NCI-H748 (cell line): ENCODE measurements around the gene LMO1.
A peak's percentile ranks its signal among the peaks of the same experiment; 100 is the strongest.

ENCODE experiments used
- DNase-seq: peaks from one replicate; lab custom pipeline; 2025; ENCODE audit not compliant: unreplicated experiment; lab: John Stamatoyannopoulos, UW

The LMO1 gene

DNA sequence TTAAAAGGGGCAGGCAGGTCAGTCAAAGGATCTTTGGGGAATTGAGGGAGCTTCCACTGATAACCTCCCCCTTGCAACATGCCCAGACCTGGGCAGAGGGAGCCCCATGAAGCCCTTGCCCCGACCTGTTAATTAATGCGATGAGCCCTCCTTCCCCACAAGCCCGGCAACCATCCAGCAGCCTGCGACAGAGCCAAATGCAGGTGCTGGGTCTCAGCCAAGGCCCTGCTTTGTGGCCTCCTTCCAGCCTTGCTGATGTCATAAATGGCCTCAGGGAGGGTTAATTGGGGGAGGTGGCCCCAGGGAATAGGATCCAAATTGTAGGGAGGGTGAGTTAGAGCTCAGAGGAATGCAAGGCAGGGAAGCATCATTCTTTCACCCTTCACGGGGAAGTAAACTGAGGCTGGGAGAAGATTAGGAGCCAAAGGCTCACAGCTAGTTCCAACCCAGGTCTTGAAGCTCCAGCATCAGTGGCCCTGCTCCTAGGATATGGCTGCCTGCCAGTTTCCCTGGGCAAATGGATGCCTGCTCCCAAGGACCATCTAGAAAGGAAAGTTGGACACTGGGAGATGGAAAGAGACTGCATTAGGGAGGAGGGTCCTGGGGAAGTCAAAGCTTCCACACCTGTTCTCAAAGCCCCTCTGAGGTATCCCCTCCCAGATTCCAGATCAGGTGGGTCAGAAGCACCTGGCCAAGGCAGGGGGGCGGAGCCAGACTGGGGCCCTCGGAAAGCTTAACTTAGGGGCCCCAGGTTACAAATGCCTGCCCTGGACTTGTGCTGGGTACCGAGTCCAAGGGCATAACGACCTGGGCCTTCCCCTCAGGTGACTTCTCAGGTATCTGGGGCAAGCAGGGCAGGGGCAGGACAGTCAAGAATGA, 34.1 kb downstream of the LMO1 start:
- DNase-seq: peak; percentile 14

DNA sequence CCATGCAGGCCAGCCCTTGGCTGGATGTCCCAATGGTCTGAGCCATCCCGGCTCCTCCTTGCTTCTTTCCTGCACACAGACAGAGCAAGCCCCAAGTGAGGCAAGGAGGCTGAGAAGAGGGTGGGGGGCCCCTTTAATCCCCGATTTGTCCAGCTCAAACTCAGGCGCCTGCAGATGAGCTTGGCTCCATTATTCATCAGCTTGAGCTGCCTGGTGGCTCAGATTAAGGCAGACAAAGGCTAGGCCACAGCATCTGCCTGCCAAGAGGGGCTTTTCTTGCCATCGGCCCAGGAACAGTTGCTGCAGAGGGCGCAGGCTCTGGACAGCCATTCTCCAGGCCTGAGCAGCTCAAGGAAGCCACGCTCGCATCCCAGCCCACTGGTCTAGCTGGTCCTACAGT, 35.4 kb downstream of the LMO1 start:
- no peak for DNase-seq

DNA sequence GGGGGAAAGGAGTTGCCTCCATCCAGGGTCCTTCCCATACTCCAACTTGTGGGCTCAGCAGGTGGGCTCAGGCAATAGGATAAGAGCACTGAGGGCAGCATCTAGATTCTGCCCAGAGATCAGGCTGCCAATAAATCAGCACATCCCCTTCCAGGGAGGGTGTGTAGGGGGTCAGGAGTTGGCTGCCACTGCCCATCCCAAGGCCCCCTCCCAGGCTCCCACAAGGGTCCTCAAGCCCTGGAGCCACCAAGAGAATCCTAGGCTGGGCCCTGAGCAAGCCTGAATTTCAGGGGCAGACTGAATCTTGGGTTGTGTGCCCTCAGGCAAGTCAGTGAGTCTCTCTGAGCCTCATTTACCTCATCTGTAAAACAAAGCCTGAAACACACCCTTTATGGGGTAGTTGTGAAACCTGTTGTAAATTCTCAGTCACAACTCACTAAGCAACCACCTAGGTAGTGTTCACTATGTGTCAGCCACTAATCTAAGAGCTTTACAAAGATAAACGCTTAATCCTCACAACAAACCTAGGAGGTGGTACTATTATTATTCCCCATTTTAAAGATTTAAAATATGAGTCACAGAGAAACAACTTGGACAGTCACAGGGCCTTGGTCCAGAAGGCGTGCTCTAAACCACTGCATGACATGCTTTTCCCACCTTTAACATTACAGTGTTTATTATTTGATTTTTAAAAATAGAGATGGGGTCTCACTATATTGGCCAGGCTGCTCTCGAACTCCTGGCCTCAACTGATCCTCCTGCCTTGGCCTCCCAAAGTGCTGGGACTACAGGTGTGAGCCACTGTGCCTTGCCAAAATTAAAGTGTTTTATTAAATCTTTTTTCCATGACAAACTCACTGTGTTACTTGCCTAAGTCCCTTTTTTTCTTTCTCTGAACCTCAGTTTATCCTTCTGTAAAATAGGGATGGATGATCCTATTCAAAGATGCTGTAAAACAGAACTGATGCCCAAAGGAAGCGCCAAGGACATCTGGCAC, 36.2 kb downstream of the LMO1 start:
- no peak for DNase-seq

DNA sequence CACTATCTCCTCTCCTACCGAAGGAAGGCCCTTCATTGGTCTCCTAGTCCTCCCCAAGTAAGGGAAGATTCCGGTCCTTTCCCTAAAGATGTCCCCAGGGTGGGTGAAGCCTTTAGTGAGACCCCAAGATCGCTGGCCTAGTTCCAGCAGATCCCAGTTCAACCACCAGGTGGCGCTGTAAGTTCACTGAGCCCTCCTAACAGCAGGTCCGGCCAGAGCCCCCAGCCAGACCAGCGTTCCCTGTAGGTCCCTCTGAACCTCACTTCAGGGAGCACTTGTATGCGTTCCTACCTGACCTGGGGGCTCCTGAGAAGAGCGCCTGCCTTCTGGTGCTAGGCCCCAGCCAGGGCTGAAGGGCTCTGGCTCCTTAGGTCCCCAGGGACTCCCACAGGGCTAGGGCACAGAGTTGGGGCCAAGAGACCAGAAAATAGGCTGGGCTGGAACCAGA, 38.1 kb downstream of the LMO1 start:
- peak; percentile 74 for DNase-seq

DNA sequence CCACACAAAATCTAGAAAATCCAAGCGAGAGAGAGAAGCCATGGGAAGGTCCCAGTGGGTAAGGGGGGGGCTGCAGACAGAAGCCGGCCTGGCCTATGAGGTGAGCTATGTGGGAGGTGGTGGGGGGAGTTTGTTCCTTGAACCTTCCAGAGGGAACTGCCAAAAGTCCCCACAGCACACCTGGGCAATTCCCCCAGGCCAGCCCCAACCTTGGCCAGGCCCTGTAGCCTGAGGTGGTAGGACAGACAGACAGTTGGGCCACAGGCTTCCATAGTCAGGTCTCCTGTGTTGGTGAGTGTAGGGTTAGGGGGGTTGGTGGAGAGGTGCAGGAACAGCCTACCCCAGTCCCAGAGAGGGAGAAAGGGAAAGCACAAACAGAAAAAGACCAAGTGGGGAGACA, 39.0 kb downstream of the LMO1 start:
- no peak for DNase-seq

DNA sequence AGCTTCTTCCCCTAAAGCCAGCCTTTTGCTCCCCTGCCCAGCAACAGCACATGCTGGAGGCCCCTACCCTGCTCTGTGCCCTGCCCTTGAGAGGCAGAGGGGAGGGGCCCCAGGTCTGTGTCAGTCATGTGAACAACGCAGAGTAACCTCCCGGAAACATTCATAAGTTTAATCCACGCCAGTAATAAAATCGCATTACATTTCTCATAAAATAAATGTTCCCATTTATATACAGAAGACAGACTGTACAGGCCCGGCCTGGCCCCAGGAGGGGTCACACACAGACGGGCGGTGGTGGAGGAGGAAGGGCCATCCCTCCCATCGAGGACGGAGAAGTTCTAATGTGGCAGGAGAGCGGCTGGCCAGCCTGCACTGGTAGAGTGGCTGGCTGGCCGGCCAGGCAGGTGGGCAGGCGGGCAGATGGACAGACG, 39.5 kb downstream of the LMO1 start:
- DNase-seq: no peak

DNA sequence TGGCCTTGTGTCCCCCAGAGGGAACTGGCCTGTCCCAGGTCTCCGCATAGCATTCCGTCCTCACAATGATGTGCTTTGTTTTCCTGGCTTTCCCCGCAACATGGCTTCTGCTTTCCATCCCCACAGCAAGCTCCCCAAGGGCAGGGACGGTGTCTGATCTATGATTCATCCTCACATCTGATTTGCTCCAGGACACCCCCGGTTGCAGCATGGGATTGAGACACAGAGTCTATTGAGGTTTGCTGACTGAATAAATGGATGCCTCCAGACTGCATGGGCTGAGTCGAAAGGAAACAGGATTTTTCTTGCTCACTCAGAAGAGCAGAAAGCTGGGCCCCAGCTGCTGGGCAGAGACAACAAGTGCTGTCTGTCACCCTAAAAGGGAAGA, 40.2 kb downstream of the LMO1 start:
- no peak for DNase-seq

DNA sequence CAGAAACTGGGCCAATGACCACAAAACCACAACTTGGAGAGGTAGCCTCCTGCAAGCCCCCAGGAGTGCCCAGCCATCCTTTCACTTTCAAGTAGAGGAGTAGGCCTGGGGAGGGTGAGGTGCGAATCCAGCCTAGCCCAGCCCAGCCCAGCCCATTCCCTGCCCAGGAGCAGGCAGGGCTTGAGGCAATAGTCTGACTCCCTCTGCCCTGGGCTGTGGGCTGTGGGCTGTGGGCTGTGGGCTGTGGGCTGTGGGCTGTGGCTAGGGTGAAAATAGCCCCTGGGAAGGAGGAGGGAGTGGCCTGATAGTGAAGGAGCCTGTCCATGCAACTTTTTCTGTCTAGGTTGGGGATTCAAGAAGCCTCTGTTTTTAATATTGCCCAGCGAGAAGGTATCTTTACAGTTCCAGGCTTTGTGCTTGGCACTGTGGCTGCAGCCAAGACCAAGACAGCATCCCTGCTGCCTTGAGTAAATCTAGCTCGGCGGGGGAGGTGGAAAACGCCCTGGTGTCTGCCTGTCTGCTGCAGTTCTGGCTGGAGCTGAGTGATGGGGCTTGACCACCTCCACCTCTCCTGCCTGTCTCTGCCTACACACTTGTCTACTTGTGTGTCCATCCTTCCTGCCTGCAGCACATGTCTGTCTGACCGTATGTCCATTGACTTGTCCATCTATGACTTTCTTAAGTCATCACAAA, 40.7 kb downstream of the LMO1 start:
- DNase-seq: no peak

DNA sequence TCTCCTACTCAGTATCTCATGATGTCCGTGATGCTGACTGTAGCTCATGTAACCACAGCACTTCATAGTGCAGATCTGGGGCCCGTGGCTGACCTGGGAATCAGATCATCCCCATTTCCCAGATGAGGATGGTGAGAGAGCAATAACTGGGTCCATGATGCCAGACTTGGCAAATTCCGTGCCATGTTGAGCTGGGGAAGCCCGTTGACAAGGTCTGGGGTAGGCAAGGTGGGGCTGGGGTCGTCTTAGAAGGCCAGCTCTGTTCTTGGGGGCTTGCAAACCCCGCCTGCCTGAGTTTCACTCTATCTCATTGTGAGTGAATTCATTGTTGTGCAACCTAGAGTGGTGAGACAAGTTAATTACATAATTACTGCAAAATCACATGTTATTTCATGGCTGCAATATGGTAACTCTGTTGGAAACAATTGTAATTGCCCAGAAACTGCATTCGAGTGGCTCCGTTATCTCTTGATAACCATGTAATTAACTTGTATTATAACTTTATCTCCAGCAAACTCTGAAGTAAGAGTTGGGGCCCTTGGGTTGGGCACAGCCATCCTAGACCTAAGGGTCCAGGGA, 41.7 kb downstream of the LMO1 start:
- DNase-seq: peak; percentile 36

DNA sequence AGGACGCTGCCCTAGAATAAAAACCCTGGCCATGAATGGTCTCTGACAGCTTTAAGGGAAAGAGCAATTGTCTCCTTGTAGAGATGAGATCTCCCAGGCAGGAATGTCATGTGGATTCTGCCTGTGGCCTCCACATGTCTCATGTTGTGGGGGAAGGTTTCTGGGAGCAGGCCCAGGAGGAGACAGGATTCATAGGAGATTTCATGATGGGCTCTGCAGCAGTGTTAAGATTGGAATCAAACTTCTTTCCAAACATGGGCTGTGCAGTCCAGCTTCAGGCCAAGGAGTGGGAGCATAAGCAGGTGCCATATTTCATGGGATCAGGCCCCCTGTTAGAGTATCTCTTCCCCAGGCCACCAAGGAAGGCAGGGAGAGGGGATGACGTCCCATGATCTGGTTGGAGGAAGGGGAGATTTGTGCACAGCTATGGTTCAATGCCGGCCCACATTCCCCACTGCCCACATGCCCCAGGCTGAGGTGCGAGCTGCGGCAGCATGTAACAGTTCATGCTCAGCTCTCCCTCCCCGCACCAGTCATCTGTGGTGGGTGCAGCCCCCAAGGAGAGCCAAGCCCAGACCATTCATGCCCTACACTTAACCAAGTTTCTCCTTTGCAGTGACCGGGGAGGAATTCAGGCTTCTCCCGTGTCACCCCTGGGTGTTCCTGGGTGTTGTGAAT, 42.5 kb downstream of the LMO1 start:
- no peak for DNase-seq

DNA sequence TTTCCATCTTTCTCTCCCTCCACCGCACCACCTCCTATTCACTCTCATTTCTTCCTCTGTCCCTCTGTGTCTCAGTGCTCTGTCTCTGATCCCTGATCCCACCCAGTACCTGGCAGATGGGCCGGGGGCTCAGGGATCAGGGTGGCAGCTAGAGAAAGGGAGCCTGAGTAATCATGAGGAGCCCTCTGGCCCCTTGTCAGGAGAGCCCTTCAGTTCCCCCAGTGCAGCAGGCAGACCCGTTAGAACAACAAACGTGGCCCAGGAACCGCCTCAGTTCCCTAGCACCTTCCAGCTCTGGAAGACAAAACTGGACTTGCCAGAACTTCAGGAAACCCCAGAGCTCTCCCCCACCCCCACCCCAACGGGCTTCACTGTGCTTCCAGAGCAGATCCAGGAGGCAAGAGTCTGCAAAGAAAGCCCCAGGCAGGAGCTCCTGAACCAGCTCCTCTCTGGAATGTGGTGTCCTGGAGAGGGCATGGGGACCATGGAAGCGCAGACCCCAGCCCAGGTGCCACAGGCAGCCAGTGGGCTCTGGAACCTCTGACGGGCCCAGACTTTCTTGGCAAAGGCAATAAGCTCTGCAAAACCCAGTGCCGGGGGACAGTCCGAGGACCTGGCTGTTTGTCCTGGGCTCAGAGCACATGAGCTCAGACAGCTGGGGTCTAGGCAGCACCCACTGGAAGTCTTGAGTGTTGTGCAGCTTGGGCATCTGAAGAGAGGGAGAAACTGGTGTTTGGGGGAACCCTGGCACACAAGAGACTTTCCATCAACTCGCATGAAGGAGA, 43.2 kb downstream of the LMO1 start:
- DNase-seq: no peak

DNA sequence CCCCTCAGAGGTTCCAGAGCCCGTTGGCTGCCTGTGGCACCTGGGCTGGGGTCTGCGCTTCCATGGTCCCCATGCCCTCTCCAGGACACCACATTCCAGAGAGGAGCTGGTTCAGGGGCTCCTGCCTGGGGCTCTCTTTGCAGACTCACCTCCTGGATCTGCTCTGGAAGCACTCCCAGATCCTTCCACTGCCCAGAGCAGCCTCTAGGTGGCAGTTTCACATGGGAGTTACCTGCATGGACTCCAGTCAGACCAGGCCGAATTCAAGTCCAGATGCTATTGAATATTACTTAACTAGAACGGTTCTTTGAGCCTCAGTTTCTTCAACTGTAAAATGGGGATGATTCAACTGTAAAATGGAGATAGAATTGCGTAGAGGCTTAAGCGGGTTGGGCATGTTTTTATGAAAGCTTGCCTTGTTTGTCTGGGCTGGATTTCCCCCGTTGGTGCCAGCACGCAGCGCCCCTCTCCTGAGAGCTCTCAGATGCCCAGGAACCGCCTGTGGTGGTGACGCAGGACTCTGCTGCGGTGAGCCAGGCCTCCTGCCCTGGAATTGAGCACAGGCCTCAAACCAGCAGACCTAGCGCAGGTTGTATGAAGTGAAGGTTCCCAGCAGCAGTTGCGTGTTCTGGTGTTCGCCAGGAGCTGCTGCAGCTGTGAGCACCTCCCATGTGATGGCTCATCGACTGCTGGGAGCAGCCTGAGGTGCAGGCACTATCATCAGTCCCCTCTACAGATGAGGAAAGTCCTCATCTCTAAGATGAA, 44.2 kb downstream of the LMO1 start:
- peak; percentile 55 for DNase-seq

DNA sequence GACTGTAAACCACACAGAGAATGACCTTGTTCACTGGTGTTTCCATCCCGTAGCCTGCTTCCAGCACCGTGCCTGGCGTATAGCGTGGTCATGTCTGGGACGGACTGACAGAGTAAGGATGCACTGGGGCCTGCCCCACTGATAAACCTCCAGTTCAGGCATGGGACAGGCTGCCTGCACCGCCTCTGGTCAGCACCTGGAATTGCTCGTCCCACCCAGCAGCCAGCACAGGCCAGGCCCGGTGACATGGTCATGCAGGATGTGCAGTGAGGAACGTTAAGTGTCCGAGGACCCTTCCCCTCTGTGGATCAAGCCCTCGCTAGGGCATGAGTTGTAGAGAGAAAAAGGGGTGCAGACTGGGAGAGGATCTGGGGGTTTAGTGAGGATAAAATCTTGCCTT, 44.8 kb downstream of the LMO1 start:
- DNase-seq: no peak

DNA sequence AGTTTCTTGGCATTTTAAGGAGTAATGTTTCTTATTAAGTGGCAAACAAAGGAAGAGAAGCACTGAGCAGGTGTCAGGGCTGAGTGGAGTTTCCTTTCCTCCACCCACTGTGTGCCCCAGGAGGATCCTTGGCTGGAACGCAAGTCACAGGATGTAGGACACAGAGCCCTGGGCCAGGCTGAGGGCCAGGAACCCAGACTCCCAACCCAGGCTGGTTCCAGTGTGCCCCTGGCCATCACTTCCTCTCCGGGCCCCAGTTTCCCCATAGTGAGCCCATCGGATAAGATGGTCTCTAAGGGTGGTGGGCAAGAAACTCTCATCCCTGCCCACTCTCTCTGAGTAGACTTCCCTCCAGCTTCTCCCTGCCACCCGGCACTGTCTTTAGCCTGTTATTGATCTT, 45.3 kb downstream of the LMO1 start:
- DNase-seq: no peak

DNA sequence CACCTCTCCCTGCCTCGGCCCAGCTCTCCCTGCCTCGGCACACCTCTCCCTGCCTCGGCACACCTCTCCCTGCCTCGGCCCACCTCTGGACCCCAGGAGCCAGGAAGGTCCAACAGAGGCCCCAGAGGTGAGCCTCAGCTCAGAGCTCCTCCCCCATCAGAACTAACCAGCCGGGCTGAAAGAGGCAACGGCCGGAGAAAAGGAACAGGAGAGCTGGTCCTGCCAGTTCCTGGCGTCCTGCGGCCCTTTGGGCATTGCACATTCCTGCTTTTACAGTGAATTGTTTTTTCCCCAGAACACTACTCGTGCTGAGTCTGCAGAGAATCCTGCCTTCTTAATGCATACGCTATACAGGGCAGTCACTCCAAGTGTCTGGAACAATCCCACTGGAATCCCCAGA, 45.8 kb downstream of the LMO1 start:
- no peak for DNase-seq

DNA sequence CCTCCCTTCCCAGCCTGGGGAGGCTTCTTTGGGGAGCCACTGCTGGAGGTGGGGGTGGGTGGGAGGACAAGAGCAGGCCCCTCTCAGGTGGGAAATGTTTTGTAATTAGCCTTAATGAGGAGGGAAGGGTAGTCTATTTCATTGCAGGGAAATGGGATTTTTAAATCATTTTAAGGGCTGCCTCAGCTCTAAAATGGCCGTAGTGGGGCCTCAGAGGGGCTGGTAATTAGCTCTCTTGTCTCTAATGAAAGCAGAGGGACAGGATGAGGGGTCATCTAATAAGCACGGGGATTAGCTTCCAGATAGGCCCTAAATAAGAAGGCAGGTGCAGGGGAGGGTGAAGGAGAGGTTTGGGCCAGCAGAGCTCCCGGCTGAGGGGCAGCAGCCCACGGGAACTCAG, 46.5 kb downstream of the LMO1 start:
- DNase-seq: no peak

DNA sequence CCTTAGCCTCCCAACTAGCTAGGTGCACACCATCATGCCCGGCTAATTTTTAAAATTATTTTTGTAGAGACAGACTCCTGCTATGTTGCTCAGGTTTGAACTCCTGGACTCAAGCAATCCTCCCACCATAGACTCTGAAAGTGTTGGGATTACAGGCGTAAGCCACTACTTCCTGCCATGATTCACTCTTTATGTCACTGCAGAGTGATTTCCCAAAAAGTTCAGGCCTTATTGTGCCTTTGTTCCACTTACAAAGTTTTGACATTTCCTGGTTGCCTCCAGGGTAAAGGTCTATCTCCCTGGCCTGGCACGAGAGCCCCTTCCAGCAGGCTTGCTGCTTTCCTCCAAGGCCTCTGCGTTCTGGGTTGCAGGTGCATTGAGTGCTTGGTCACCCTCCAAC, 50.3 kb downstream of the LMO1 start:
- DNase-seq: no peak

DNA sequence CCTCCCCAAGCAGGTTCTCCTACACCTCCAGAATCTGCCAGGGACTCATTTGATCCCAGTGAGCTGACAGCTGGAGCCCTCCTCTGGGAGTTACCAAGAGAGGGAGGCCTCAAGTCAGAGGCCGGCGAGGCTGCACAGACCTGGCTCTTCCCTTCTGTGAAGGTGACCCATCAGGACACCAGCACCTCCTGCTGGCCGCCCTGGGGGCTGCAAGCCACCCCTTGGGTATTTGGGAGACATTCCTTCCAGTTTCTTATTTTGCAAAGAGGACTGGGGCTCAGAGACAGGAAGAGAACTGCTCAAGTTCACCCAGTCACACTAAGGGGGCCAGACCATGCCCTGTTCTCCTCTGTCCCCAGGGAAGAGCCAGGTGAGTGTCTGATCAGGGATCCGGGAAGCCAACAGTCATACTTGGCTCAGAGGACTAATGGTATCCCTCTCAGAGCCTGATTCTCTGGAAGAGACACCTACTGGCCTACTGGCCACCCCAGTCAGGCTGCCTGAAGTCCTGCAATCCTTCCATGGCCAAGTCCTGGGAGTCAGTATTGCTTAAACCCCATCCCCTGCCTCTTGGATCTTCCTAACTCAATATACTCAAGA, 54.4 kb downstream of the LMO1 start:
- DNase-seq: peak; percentile 22
